ENCODE results near the gene PLEKHN1.

PLEKHN1 gene

GRCh38 chr1:936348-937264, 29.7 kb upstream of the PLEKHN1 start:
- Mint-ChIP-seq H3K4me3 (no peak overlapping the region), H3K4me1 (ENCODE audit: low read depth) (peaks cover 11% of the 10 kb centered on the region), H3K27me3 (peaks cover 82% of the 10 kb centered on the region), H3K27ac (no peak overlapping the region), H3K9me3 (no peaks in the 10 kb centered on the region), H3K36me3 (ENCODE audit: low read depth) (no peaks in the 10 kb centered on the region)
- intact Hi-C loops (cut with micrococcal nuclease) = no loop called here

- intact Hi-C loops (cut with micrococcal nuclease) = no loop called here
- Mint-ChIP-seq H3K27me3 (peaks cover 77% of the 10 kb centered on the region), H3K4me3 (no peak overlapping the region), H3K36me3 (ENCODE audit: low read depth) (no peaks in the 10 kb centered on the region), H3K4me1 (ENCODE audit: low read depth) (peaks cover 11% of the 10 kb centered on the region), H3K27ac (no peak overlapping the region), H3K9me3 (no peaks in the 10 kb centered on the region)
These were observed 28.8 kb upstream of the PLEKHN1 start for GRCh38 chr1:937521-937920.

- intact Hi-C loops (cut with micrococcal nuclease) = no loop called here
- H3K4me1 Mint-ChIP-seq (ENCODE audit: low read depth) = peaks cover 14% of the 10 kb centered on the region
- H3K36me3 Mint-ChIP-seq (ENCODE audit: low read depth) = no peaks in the 10 kb centered on the region
- H3K27ac Mint-ChIP-seq = no peak overlapping the region
- no peak overlapping the region for H3K4me3 Mint-ChIP-seq
- peaks cover 76% of the 10 kb centered on the region for H3K27me3 Mint-ChIP-seq
- H3K9me3 Mint-ChIP-seq = no peaks in the 10 kb centered on the region
These were observed 28.1 kb upstream of the PLEKHN1 start for GRCh38 chr1:938088-938683.

GRCh38 chr1:938711-939489, 27.4 kb upstream of the PLEKHN1 start:
- H3K9me3 Mint-ChIP-seq = no peaks in the 10 kb centered on the region
- H3K27me3 Mint-ChIP-seq = peaks cover 77% of the 10 kb centered on the region
- H3K36me3 Mint-ChIP-seq (ENCODE audit: low read depth) = peaks cover 7% of the 10 kb centered on the region
- no peak overlapping the region for H3K4me3 Mint-ChIP-seq
- H3K4me1 Mint-ChIP-seq (ENCODE audit: low read depth) = peaks cover 16% of the 10 kb centered on the region
- H3K27ac Mint-ChIP-seq = no peak overlapping the region
- intact Hi-C loops (cut with micrococcal nuclease) = no loop called here

GRCh38 chr1:939511-940106, 26.7 kb upstream of the PLEKHN1 start:
- Mint-ChIP-seq H3K4me3 (no peak overlapping the region), H3K27ac (no peak overlapping the region), H3K4me1 (ENCODE audit: low read depth) (peaks cover 16% of the 10 kb centered on the region), H3K27me3 (peaks cover 83% of the 10 kb centered on the region), H3K9me3 (no peaks in the 10 kb centered on the region), H3K36me3 (ENCODE audit: low read depth) (peaks cover 14% of the 10 kb centered on the region)
- intact Hi-C loops (cut with micrococcal nuclease) = no loop called here

GRCh38 chr1:940107-941014, 25.9 kb upstream of the PLEKHN1 start:
- peaks cover 21% of the 10 kb centered on the region for H3K36me3 Mint-ChIP-seq (ENCODE audit: low read depth)
- H3K27ac Mint-ChIP-seq = no peak overlapping the region
- no peak overlapping the region for H3K4me3 Mint-ChIP-seq
- H3K4me1 Mint-ChIP-seq (ENCODE audit: low read depth) = peaks cover 16% of the 10 kb centered on the region
- no peaks in the 10 kb centered on the region for H3K9me3 Mint-ChIP-seq
- H3K27me3 Mint-ChIP-seq = peaks cover 76% of the 10 kb centered on the region
- intact Hi-C loops (cut with micrococcal nuclease) = no loop called here

GRCh38 chr1:941015-941587, 25.2 kb upstream of the PLEKHN1 start:
- Mint-ChIP-seq H3K4me3 (peak overlapping the region; percentile 56), H3K27ac (no peak overlapping the region), H3K27me3 (peaks cover 70% of the 10 kb centered on the region), H3K9me3 (no peaks in the 10 kb centered on the region), H3K4me1 (ENCODE audit: low read depth) (peaks cover 16% of the 10 kb centered on the region), H3K36me3 (ENCODE audit: low read depth) (peaks cover 29% of the 10 kb centered on the region)
- intact Hi-C loops (cut with micrococcal nuclease) = no loop called here

- Mint-ChIP-seq H3K27ac (no peak overlapping the region), H3K27me3 (peaks cover 64% of the 10 kb centered on the region), H3K36me3 (ENCODE audit: low read depth) (peaks cover 35% of the 10 kb centered on the region), H3K4me1 (ENCODE audit: low read depth) (peaks cover 16% of the 10 kb centered on the region), H3K4me3 (peak overlapping the region; percentile 56), H3K9me3 (no peaks in the 10 kb centered on the region)
- intact Hi-C loops (cut with micrococcal nuclease) = no loop called here
These were observed 24.5 kb upstream of the PLEKHN1 start for GRCh38 chr1:941588-942383.

GRCh38 chr1:942411-942821, 23.9 kb upstream of the PLEKHN1 start:
- Mint-ChIP-seq H3K27ac (no peak overlapping the region), H3K9me3 (no peaks in the 10 kb centered on the region), H3K4me3 (no peak overlapping the region), H3K36me3 (ENCODE audit: low read depth) (peaks cover 42% of the 10 kb centered on the region), H3K4me1 (ENCODE audit: low read depth) (peaks cover 16% of the 10 kb centered on the region), H3K27me3 (peaks cover 60% of the 10 kb centered on the region)
- intact Hi-C loops (cut with micrococcal nuclease) = no loop called here

GRCh38 chr1:942864-943533, 23.3 kb upstream of the PLEKHN1 start:
- Mint-ChIP-seq H3K27ac (no peak overlapping the region), H3K9me3 (no peaks in the 10 kb centered on the region), H3K4me1 (ENCODE audit: low read depth) (peaks cover 16% of the 10 kb centered on the region), H3K27me3 (peaks cover 55% of the 10 kb centered on the region), H3K4me3 (no peak overlapping the region), H3K36me3 (ENCODE audit: low read depth) (peaks cover 48% of the 10 kb centered on the region)
- intact Hi-C loops (cut with micrococcal nuclease) = no loop called here

GRCh38 chr1:943545-944340, 22.5 kb upstream of the PLEKHN1 start:
- Mint-ChIP-seq H3K4me1 (ENCODE audit: low read depth) (peaks cover 16% of the 10 kb centered on the region), H3K4me3 (no peak overlapping the region), H3K36me3 (ENCODE audit: low read depth) (peaks cover 55% of the 10 kb centered on the region), H3K27me3 (peaks cover 48% of the 10 kb centered on the region), H3K27ac (no peak overlapping the region), H3K9me3 (no peaks in the 10 kb centered on the region)
- intact Hi-C loops (cut with micrococcal nuclease) = no loop called here

Measured in dendritic cell treated with granulocyte-macrophage colony-stimulating factor and Interleukin-4, amounts not matched to agents 40 ng/mL and 50 ng/mL, for 4 days (primary cell).